Measurements from ENCODE around the gene SPTLC2.
"Not testable (repeated sequence)": the region's sequence is repeated elsewhere in the genome, so short reads cannot be mapped to it uniquely, and the experiment has no call there.

Gene SPTLC2

DNA sequence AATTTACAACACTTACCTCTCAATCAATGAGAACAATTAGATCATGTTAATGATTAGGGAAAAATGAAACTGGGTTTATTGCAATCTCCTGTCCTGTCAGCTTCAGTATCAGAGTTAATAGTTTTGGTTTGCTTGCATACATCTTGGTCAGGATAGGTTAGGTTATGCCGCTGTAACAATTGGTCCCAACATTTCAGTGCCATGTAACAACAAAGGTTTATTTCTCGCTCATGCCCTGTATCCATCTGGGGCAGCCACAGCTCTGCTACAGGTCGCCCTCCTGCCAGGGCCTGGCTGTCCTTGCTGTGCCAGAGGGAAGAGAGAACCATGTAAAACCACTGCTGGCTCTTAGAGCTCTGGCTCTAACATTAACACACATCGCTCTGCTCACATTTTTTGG, 30.5 kb upstream of the SPTLC2 start:
- Histone ChIP-seq H3K4me1 (ENCODE audit: control insufficient read depth, insufficient read depth, low read length, poor library complexity, severe bottlenecking) (peaks cover 4% of the 10 kb centered on the region), H3K27me3 (replicated peaks; ENCODE audit: control insufficient read depth, insufficient read depth, low read length, poor library complexity, severe bottlenecking) (no peaks in the 10 kb centered on the region), H3K36me3 (ENCODE audit: control insufficient read depth, insufficient read depth, low read length) (no peaks in the 10 kb centered on the region), H3K4me3 (ENCODE audit: insufficient read depth, low read depth, low read length, poor library complexity, severe bottlenecking) (no peak overlapping the region), H3K27ac (ENCODE audit: insufficient read depth, low read length, poor library complexity, severe bottlenecking) (no peak overlapping the region), H3K9me3 (ENCODE audit: control insufficient read depth, low read length) (no peaks in the 10 kb centered on the region)
- DNase-seq, result no peak

DNA sequence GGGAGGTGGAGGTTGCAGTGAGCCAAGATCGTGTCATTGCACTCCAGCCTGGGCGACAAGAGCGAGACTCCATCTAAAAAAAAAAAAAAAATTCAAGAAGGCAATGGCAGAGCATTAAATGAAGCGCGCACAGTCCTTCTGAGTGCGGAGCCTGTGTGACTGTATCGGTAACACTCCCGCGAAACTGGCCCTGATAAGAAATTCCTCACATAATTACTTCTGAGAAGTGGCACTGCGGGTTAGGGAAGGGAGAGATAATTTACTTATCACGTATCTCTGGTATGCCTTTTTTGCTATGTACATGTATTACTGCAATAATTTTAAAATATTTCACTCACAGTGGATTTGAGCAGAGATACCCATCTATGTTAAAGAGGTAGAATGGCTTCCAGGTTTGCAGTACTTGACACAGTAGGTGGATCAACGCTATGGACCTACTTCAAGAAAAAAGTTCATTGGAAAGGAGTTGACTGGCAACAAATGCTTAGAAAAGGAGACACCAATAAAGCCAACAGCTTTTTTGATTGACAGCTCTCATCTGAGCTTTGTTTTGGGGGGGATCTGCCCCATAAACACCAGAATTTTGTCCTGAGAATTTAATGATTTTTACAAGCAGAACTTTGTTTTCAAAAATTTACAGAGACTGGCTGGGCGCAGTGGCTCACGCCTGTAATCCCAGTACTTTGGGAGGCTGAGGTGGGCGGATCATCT, 29.2 kb upstream of the SPTLC2 start:
- H3K27ac ChIP-seq (ENCODE audit: insufficient read depth, low read length, poor library complexity, severe bottlenecking), result no peak overlapping the region
- H3K4me3 ChIP-seq (ENCODE audit: insufficient read depth, low read depth, low read length, poor library complexity, severe bottlenecking), result no peak overlapping the region
- H3K27me3 ChIP-seq (replicated peaks; ENCODE audit: control insufficient read depth, insufficient read depth, low read length, poor library complexity, severe bottlenecking), result no peaks in the 10 kb centered on the region
- H3K9me3 ChIP-seq (ENCODE audit: control insufficient read depth, low read length), result no peaks in the 10 kb centered on the region
- peaks cover 4% of the 10 kb centered on the region for H3K4me1 ChIP-seq (ENCODE audit: control insufficient read depth, insufficient read depth, low read length, poor library complexity, severe bottlenecking)
- DNase-seq, result no peak
- H3K36me3 ChIP-seq (ENCODE audit: control insufficient read depth, insufficient read depth, low read length), result no peaks in the 10 kb centered on the region

DNA sequence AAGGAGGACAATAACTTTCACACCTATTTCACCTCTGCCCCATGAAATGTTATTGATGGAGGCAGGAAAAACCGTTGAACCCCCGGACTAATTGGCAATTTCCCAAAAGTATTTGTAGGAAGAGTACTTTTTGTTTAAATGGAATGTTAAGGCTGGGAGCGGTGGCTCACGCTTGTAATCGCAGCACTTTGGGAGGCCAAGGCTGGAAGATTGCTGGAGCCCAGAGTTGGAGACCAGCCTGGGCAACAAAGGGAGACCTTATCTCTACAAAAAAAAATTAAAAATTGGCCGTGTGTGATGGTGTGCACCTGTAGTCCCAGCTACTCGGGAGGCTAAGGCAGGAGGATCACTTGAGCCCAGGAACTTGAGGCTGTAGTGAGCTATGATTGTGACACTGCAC, 26.0 kb upstream of the SPTLC2 start:
- H3K4me3 ChIP-seq (ENCODE audit: insufficient read depth, low read depth, low read length, poor library complexity, severe bottlenecking), result peak overlapping the region; percentile 68

DNA sequence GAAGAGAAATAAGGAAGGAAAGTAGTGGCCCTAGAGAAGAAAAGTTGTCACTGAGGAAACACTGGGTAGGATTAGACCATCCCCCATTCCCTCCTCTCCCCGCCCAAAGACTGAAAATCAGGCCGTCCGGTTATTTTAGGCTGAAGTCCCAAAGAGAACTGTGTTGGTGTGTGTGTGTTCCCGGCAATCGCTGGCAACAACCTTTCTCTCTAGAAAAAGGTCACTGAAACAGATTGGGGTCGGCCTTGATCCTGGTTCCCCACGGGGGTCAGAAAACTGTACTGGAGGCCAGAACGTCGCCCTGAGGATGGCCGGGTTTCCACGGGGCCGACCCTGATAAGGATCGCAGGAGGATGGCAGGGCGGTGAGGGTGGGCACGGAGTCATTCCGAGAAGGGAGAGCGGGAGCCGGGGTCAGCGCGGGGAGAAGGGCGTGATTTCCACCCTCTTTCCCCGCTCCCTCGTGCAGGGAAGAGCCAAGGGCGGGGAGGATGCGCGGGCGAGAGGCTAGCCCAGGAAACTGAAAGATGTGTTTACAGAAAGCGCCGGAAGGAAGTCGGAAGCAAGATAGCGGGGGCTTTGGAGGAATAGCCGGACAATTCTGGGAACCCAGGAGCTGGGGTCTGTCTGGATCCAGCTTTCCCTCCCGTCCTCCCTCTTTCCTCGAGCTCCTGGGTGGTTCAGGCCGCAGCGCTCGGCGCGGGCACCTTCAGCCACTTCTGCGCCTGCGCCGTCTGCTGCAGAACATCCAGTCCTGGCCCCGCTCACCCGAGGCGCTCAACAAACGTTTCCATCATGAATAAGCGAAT, 25.3 kb upstream of the SPTLC2 start:
- H3K4me3 ChIP-seq (ENCODE audit: insufficient read depth, low read depth, low read length, poor library complexity, severe bottlenecking), result peak overlapping the region; percentile 68
- peak; percentile 5 to 30 (median 25) for DNase-seq

More for the DNA sequence above, 26.0 kb upstream of the SPTLC2 start:
- DNase-seq, result no peak
- Histone ChIP-seq H3K27ac (ENCODE audit: insufficient read depth, low read length, poor library complexity, severe bottlenecking) (no peak overlapping the region), H3K27me3 (replicated peaks; ENCODE audit: control insufficient read depth, insufficient read depth, low read length, poor library complexity, severe bottlenecking) (no peaks in the 10 kb centered on the region), H3K9me3 (ENCODE audit: control insufficient read depth, low read length) (no peaks in the 10 kb centered on the region), H3K4me1 (ENCODE audit: control insufficient read depth, insufficient read depth, low read length, poor library complexity, severe bottlenecking) (peaks cover 4% of the 10 kb centered on the region), H3K36me3 (ENCODE audit: control insufficient read depth, insufficient read depth, low read length) (no peaks in the 10 kb centered on the region)

DNA sequence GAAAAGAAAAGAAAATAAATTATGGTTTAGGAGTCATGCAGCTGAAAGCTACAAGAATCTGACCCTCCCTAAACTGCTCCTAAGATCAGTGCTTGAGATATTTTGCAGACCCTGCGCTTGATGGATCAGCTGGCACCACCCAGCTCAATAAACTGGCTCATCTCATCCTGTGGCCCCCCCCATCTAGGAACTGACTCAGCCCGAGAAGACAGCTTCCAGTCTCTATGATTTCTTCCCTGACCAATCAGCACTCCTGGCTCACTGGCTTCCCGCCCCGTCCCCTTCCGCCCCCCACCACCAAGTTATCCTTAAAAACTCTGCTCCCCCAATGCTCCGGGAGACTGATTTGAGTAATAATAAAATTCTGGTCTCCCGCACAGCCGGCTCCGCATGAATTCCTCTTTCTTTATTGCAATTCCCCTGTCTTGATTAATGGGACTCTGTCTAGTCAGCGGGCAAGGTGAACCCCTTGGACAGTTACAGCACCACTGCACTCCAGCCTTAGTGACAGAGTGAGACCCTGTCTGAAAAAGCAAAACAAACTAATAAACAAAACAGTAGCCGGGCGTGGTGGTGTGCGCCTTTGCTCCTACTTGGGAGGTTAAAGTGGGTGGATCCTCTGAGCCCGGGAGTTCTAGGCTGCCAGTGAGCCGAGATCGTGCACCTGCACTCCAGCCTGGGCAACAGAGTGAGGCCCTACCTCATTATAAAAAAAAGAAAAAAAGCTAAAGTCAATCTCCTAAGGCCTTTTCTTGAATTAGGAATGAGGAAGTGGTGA, 24.5 kb upstream of the SPTLC2 start:
- no peaks in the 10 kb centered on the region for H3K36me3 ChIP-seq (ENCODE audit: control insufficient read depth, insufficient read depth, low read length)
- peaks cover 4% of the 10 kb centered on the region for H3K4me1 ChIP-seq (ENCODE audit: control insufficient read depth, insufficient read depth, low read length, poor library complexity, severe bottlenecking)
- DNase-seq, result no peak
- H3K27me3 ChIP-seq (replicated peaks; ENCODE audit: control insufficient read depth, insufficient read depth, low read length, poor library complexity, severe bottlenecking), result no peaks in the 10 kb centered on the region
- H3K9me3 ChIP-seq (ENCODE audit: control insufficient read depth, low read length), result no peaks in the 10 kb centered on the region
- H3K27ac ChIP-seq (ENCODE audit: insufficient read depth, low read length, poor library complexity, severe bottlenecking), result no peak overlapping the region
- peak overlapping the region; percentile 68 for H3K4me3 ChIP-seq (ENCODE audit: insufficient read depth, low read depth, low read length, poor library complexity, severe bottlenecking)

More for the DNA sequence above, 25.3 kb upstream of the SPTLC2 start:
- peak overlapping the region; percentile 65 for H3K27ac ChIP-seq (ENCODE audit: insufficient read depth, low read length, poor library complexity, severe bottlenecking)
- H3K9me3 ChIP-seq (ENCODE audit: control insufficient read depth, low read length), result no peaks in the 10 kb centered on the region
- no peaks in the 10 kb centered on the region for H3K27me3 ChIP-seq (replicated peaks; ENCODE audit: control insufficient read depth, insufficient read depth, low read length, poor library complexity, severe bottlenecking)
- no peaks in the 10 kb centered on the region for H3K36me3 ChIP-seq (ENCODE audit: control insufficient read depth, insufficient read depth, low read length)
- peaks cover 4% of the 10 kb centered on the region for H3K4me1 ChIP-seq (ENCODE audit: control insufficient read depth, insufficient read depth, low read length, poor library complexity, severe bottlenecking)

DNA sequence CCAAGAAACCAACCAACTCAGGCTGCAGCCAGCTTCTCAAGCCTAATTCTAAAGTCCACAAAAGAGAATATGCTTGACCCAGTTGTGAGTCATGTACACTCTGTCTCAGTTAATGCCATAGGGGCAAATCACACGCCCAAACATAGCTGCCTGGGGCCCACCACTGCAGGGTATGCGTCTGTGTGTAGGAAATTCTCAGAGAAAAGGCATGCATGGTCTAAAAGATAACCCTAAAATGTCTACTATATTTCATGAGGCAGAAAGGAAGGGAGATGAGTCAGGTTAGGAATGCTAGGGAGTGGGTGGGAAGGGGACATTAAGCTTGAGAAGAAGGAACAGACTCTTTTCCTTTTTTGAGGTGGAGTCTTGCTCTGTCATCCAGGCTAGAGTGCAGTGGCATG, 22.3 kb upstream of the SPTLC2 start:
- Histone ChIP-seq H3K4me1 (ENCODE audit: control insufficient read depth, insufficient read depth, low read length, poor library complexity, severe bottlenecking) (peaks cover 4% of the 10 kb centered on the region), H3K36me3 (ENCODE audit: control insufficient read depth, insufficient read depth, low read length) (no peaks in the 10 kb centered on the region), H3K9me3 (ENCODE audit: control insufficient read depth, low read length) (no peaks in the 10 kb centered on the region), H3K27me3 (replicated peaks; ENCODE audit: control insufficient read depth, insufficient read depth, low read length, poor library complexity, severe bottlenecking) (no peaks in the 10 kb centered on the region), H3K4me3 (ENCODE audit: insufficient read depth, low read depth, low read length, poor library complexity, severe bottlenecking) (no peak overlapping the region), H3K27ac (ENCODE audit: insufficient read depth, low read length, poor library complexity, severe bottlenecking) (no peak overlapping the region)
- DNase-seq, result no peak

DNA sequence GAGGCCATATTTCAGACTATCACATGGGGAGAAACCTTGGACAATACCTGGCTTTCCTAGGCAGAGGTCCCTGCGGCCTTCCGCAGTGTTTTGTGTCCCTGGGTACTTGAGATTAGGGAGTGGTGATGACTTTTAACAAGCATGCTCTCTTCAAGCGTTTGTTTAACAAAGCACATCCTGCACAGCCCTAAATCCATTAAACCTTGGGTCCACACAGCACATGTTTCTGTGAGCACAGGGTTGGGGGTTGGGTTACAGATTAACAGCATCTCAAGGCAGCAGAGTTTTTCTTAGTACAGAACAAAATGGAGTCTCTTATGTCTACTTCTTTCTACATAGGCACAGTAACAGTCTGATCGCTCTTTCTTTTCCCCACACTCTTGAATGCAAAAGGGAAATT, 19.4 kb upstream of the SPTLC2 start:
- H3K4me1 ChIP-seq (ENCODE audit: control insufficient read depth, insufficient read depth, low read length, poor library complexity, severe bottlenecking); DNase-seq; H3K27ac ChIP-seq (ENCODE audit: insufficient read depth, low read length, poor library complexity, severe bottlenecking); H3K9me3 ChIP-seq (ENCODE audit: control insufficient read depth, low read length); H3K27me3 ChIP-seq (replicated peaks; ENCODE audit: control insufficient read depth, insufficient read depth, low read length, poor library complexity, severe bottlenecking); H3K4me3 ChIP-seq (ENCODE audit: insufficient read depth, low read depth, low read length, poor library complexity, severe bottlenecking); H3K36me3 ChIP-seq (ENCODE audit: control insufficient read depth, insufficient read depth, low read length): not testable (repeated sequence)

DNA sequence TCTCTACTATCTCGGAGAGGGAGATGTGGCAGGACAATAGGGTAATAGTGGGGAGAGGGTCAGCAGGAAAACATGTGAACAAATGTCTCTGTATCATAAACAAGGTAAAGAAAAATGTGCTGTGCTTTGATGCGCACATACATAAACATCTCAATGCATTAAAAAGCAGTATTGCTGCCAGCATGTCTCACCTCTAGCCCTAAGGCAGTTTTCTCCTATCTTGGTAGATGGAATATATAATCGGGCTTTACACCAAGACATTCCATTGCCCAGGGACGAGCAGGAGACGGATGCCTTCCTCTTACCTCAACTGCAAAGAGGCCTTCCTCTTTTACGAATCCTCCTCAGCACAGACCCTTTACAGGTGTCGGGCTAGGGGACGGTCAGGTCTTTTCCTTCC, 19.0 kb upstream of the SPTLC2 start:
- DNase-seq, result not testable (repeated sequence)

DNA sequence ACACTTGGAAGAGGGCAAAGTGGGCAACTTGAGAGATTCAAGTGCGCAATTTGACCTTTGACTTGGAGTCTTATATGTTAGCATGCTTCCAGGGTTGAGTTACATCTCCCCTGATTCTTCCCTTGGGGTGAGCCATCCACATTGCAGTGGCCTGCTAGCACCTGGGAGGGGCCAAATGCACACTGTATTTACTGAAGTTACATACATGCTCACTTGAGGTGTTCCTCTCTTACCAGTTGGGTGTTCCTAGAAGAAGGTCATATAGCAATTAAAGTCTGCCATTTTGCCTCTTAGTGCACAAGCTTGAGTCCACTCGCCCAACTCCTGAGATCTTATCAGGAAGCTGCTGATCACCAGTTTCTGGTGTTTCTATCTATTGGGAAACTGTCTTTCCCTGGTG, 13.7 kb upstream of the SPTLC2 start:
- no peaks in the 10 kb centered on the region for H3K9me3 ChIP-seq (ENCODE audit: control insufficient read depth, low read length)

More for the DNA sequence above, 19.0 kb upstream of the SPTLC2 start:
- H3K4me3 ChIP-seq (ENCODE audit: insufficient read depth, low read depth, low read length, poor library complexity, severe bottlenecking); H3K9me3 ChIP-seq (ENCODE audit: control insufficient read depth, low read length); H3K27me3 ChIP-seq (replicated peaks; ENCODE audit: control insufficient read depth, insufficient read depth, low read length, poor library complexity, severe bottlenecking); H3K4me1 ChIP-seq (ENCODE audit: control insufficient read depth, insufficient read depth, low read length, poor library complexity, severe bottlenecking); H3K27ac ChIP-seq (ENCODE audit: insufficient read depth, low read length, poor library complexity, severe bottlenecking); H3K36me3 ChIP-seq (ENCODE audit: control insufficient read depth, insufficient read depth, low read length): not testable (repeated sequence)

DNA sequence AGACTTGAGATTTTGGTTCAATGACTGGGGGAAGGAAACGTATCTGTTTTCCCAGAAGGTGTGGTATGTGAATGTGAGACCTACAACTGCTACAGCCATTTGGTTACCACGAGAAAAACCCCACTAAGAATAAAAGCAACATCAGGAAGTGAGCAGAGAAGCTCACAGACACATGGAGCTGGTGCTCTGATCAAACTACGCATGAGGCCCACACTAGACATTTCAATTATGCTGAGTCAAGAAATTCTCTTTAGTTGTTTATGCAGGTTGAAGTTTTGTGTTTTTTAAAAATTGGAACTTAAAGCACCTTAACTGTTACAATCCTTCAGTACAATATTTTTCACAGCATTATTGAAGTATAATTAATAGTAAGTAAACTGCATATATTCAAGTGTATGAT, 8.9 kb upstream of the SPTLC2 start:
- DNase-seq, result no peak
- H3K27me3 ChIP-seq (replicated peaks; ENCODE audit: control insufficient read depth, insufficient read depth, low read length, poor library complexity, severe bottlenecking), result no peaks in the 10 kb centered on the region
- no peaks in the 10 kb centered on the region for H3K9me3 ChIP-seq (ENCODE audit: control insufficient read depth, low read length)
- H3K4me1 ChIP-seq (ENCODE audit: control insufficient read depth, insufficient read depth, low read length, poor library complexity, severe bottlenecking), result no peaks in the 10 kb centered on the region
- H3K36me3 ChIP-seq (ENCODE audit: control insufficient read depth, insufficient read depth, low read length), result no peaks in the 10 kb centered on the region
- H3K27ac ChIP-seq (ENCODE audit: insufficient read depth, low read length, poor library complexity, severe bottlenecking), result no peak overlapping the region
- H3K4me3 ChIP-seq (ENCODE audit: insufficient read depth, low read depth, low read length, poor library complexity, severe bottlenecking), result no peak overlapping the region

More for the DNA sequence above, 13.7 kb upstream of the SPTLC2 start:
- no peak for DNase-seq
- Histone ChIP-seq H3K27me3 (replicated peaks; ENCODE audit: control insufficient read depth, insufficient read depth, low read length, poor library complexity, severe bottlenecking) (no peaks in the 10 kb centered on the region), H3K4me1 (ENCODE audit: control insufficient read depth, insufficient read depth, low read length, poor library complexity, severe bottlenecking) (no peaks in the 10 kb centered on the region), H3K4me3 (ENCODE audit: insufficient read depth, low read depth, low read length, poor library complexity, severe bottlenecking) (no peak overlapping the region), H3K27ac (ENCODE audit: insufficient read depth, low read length, poor library complexity, severe bottlenecking) (no peak overlapping the region), H3K36me3 (ENCODE audit: control insufficient read depth, insufficient read depth, low read length) (no peaks in the 10 kb centered on the region)
